Right renal pelvis (tissue), 4 donors: Measurements from ENCODE around the gene BRME1. TPM values are rescaled to one million over a fixed set of nuclear protein-coding genes. Genes with fewer than 3 reads are reported as not detected.
"Not testable (repeated sequence)": the region's sequence is repeated elsewhere in the genome, so short reads cannot be mapped to it uniquely, and the experiment has no call there.

ENCODE experiments used
- DNase-seq, 4 donors: peaks; one replicate each; pipeline ENCODE4 v3.0.0-alpha.2; 2013; ENCODE audit warnings: low read depth in 4 of 4, low spot score in 3 of 4, missing footprints in 1 of 4
- polyA plus RNA-seq, 4 donors: library from polyadenylated mRNA; unstranded; fragments of 120-200 nt; gene quantifications; one replicate each; pipeline ENCODE4 v1.2.1, GENCODE V29; 2013; ENCODE audit not compliant: insufficient read length in 4 of 4

BRME1 gene
- polyA plus RNA-seq, 4 donors = 4.8 to 6.6 (median 5.0) TPM

DNA sequence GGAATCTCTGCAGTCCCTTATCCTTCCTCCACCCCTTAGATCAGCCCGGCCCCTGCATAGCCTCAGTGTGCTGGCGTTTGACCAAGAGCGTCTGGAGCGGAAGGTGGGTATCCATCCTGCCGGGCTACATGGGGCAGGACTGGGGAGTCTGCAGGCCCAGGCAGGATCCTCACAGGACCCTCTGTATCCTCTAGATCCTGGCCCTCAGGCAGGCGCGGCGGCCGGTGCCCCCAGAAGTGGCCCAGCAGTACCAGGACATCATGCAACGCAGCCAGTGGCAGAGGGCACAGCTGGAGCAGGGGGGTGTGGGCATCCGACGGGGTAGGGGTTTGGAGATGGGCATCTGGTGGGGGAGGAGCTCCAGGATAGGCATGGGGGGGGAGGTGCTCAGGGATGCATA is 23.4 kb upstream of the BRME1 start:
- DNase-seq = no peak

DNA sequence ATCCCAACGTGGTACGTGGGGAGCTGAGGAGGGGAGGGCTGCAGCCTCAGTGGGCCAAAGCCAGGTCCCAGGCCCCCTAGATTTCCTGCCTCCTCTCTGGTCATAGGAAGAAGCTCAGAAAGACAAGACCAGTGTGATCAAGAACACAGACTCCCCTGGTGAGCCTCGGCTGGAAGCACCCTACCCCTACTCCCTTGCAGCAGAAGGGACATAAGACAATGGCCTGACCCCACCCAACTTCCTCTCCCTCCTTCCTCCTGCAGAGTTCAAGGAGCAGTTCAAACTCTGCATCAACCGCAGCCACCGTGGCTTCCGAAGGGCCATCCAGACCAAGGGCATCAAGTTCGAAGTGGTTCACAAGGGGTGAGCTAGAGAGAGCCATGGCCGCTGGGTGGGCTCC is 20.8 kb upstream of the BRME1 start:
- no peak for DNase-seq

DNA sequence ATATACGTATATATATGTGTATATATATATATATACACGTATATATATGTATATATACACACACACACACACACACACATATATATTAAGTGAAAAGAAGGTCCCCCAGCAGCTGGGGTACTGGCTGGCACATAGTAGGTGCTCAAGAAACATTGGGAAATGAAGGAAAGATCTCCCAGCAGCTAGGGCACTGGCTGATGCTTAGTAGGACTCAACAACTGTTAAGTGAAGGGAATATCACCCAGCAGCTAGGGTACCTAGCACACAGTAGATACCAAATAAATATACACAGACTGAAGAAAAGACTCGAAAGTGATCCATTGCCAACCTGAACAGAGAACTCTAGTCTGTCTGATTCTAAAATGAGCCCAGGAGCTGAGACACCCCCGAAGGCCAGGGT is 20.1 kb upstream of the BRME1 start:
- DNase-seq = no peak

GRCh38 chr19:13923194-13923987 is 17.5 kb upstream of the BRME1 start:
- DNase-seq = no peak

GRCh38 chr19:13922118-13922517 is 16.2 kb upstream of the BRME1 start:
- not testable (repeated sequence) for DNase-seq

DNA sequence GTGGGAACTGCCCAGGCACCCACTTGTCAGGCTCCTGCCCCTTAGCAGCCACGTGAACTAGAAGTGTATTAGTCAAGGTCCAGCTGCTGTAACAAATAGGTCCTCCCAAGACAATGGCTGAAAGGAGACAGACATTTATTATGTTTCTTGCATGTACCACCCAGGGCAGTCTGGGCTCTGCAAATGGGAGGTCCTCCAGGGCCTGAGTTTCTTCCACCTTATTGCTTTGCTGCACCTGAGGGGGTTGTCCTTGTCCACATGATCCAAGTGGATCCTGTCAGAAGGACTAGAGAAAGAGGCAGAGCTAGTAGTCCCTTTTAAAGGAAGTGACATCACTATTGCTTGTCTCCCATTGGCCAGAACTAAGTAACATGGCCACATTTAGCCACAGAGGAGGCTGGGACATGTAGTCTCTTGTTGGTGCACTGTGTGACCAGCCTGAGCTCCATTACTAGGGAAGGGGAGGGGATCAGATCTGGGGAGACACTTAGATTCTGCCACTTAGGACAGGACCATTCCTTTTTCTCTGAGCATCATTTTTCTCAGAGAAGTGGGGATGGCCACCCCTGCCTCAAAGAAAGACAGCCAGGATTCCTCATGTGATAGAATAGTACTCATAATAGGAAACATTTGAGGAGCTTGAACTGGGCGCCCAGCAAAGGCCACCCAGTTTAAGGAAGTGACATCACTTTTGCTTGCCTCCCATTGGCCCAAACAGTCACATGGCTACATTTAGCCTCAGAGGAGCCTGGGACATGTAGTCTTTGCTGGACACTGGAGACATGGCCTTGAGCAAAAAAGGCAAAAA is 15.2 kb upstream of the BRME1 start:
- no peak for DNase-seq

DNA sequence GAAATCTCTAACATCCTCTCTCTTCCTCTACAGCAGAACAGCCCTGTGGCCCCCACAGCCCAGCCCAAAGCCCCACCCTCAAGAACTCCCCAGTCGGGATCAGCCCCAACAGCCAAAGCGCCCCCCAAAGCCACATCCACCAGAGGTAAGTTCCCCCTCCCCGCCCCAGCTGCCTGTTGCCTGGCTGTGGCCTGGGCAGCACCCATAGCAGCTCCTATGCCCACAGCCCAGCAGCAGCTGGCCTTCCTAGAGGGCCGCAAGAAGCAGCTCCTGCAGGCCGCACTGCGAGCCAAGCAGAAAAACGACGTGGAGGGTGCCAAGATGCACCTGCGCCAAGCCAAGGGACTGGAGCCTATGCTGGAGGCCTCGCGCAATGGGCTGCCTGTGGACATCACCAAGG is 14.6 kb upstream of the BRME1 start:
- DNase-seq = no peak

DNA sequence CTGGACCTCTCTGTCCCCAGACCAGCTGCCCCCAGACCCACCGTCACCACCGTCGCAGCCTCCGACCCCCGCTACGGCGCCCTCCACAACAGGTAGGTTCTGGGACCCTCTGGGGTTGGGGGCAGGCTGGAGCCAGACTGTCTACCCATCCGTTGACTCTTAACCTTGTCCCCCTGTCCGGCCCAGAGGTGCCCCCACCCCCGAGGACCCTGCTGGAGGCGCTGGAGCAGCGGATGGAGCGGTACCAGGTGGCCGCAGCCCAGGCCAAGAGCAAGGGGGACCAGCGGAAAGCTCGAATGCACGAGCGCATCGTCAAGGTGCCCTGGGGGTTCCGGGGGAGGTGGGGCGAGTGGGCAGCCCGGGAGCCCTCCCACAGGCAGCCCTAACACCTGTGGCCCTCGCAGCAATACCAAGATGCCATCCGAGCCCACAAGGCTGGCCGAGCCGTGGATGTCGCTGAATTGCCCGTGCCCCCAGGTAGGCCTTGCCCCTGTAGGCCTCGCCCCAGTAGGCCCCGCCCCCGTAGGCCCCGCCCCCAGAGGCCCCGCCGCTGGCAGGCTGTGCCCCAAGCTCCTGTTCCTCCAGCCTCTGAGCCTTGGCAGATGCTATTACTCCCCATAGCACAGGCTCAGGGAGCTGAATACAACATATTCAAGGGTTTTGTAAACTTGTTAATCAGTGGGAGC is 13.0 kb upstream of the BRME1 start:
- no peak for DNase-seq

GRCh38 chr19:13917888-13918406 is 12.0 kb upstream of the BRME1 start:
- no peak for DNase-seq

GRCh38 chr19:13914777-13915176 is 8.9 kb upstream of the BRME1 start:
- DNase-seq = no peak

- DNase-seq = no peak
Observed at GRCh38 chr19:13913352-13913751, 7.4 kb upstream of the BRME1 start.

DNA sequence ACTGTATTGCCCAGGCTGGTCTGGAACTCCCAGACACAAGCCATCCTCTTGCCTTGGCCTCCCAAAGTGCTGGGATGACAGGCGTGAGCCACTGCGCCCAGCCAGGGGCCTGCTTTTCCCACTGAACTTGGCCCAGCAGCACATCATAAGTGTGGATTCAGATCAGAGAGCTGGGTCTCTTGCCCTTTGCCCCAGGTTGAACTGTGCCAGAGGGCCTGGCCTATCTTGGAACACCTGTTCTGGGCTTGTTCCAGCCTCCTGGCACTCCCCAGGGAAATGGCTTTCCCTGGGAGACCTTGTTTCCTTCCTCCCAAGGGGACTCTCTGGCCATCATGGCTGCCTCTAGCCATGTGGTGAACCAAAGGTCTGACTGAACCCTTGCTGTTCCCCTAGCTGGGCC is 3.5 kb upstream of the BRME1 start:
- DNase-seq = no peak

GRCh38 chr19:13908674-13909073 is 2.8 kb upstream of the BRME1 start:
- DNase-seq = no peak

GRCh38 chr19:13906910-13907309 is 993 bp upstream of the BRME1 start:
- no peak for DNase-seq

GRCh38 chr19:13906521-13906904 is 596 bp upstream of the BRME1 start:
- no peak for DNase-seq

DNA sequence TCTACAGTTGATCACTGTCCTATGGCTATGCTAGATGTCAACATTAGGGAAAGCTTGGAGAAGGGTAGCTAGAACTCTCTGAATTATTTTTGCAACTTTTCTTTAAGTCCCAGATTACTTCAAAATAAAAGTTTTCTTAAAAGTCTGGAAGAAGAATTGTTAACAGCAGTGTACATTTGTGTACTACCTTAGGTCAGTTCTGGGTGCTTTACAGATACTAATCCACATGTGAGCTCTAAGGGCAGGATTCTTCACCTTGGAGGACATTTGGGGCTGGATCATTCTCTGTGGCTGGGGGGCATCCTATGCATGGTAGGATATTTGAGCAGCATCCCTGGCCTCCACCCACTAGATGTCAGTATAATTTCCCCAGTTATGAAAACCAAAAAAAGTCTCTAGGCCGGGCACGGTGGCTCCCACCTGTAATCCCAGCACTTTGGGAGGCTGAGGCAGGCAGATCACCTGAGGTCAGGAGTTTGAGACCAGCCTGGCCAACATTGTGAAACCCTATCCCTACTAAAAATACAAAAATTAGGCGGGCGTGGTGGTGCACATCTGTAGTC is 2.8 kb downstream of the BRME1 start:
- DNase-seq = no peak

DNA sequence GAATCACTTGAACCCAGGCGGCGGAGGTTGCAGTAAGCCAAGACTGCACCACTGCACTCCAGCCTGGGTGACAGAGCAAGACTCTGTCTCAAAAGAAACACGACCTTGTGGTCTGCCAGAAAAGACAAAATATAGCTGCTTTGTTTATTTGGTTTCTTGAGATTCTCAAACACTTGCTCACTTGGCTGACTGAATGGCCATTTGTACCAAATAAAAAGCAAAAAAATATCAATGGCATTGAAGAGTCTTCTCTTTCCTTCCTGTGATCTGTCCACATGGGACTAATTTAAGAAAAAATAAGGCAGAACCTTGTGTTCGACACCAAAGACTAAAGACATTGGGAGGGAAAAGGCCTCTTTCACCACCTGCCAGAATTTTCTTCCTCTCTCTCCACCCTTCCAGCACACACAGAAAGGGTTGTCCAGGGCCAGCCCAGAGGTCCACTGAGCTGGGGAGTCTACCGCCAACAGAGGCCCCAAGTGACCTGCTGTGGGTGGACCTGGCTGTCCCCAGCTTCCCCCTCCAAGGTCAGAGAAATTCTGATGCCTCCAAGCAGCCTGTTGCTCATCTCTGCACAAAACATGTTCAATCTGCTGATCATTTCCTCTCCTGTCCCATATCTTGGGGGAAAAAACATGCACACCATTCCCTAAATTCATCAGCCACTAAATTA is 5.9 kb downstream of the BRME1 start:
- no peak for DNase-seq

- no peak for DNase-seq
Observed at GRCh38 chr19:13899393-13899792, 6.5 kb downstream of the BRME1 start.

DNA sequence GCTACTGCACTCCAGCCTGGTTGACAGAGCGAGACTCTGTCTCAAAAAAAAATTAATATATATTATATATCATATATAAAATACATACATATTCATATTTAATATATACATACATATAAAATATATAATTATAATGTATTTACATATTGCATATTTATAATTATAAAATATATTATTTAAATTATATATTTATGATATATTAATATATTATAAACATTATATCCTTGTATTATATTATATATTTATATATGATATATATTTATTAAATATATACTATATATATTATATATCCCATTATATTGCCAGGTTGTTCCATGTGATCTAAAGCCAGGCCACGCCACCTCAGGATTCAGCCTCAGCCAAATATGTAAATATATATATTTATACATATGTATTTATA is 9.7 kb downstream of the BRME1 start:
- no peak for DNase-seq

DNA sequence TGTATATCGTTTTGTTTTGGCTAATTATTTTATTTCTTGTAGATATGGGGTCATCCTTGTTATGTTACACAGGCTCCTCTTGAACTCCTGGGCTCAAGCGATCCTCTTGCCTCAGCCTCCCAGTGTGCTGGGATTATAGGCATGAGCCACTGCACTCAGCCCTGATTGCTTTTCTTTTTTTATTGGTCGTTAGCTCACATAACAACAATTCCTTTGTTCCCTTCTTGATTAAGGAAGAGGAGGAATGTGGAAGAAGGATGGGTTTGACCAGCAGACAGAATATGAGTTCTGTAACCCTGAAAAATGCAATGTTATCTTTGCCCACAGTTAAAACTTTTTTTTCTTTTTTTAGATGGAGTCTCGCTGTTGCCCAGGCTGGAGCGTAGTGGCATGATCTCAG is 11.4 kb downstream of the BRME1 start:
- DNase-seq = no peak
